ENCODE results near the gene SHISAL1. TPM values are rescaled to one million over a fixed set of nuclear protein-coding genes. Genes with fewer than 3 reads are reported as not detected.

SHISAL1 gene
- polyA plus RNA-seq, 1 donor (not counting 4 experiments of a cell fraction or from before 2014, with no cell fraction given) = 0.24 TPM

GRCh38 chr22:44316393-44317122 is 3.8 kb upstream of the SHISAL1 start:
- peak; percentile 63 for FAIRE-seq
- Histone ChIP-seq H3K4me2 (ENCODE audit: control insufficient read depth, extremely low read depth, insufficient read depth, low read depth, low read length) (peak overlapping the region; percentile 18), H3K9ac (ENCODE audit: control insufficient read depth, extremely low read depth, insufficient read depth, low read length) (no peak overlapping the region), H2AFZ (ENCODE audit: control insufficient read depth, low read length) (no peak overlapping the region), H3K4me1 (ENCODE audit: control insufficient read depth, extremely low read depth, insufficient read depth, low read length) (peaks cover 25% of the 10 kb centered on the region), H3K79me2 (ENCODE audit: control insufficient read depth, insufficient read depth, low read length) (no peaks in the 10 kb centered on the region), H3K27ac (ENCODE audit: control insufficient read depth, insufficient read depth, low read length) (no peak overlapping the region), H4K20me1 (ENCODE audit: control insufficient read depth, extremely low read depth, insufficient read depth, low read length) (no peaks in the 10 kb centered on the region), H3K4me3 (ENCODE audit: control insufficient read depth in 2 of 3, extremely low read depth in 1 of 3, insufficient read depth in 2 of 3, low read depth in 1 of 3, low read length in 3 of 3) (no peak overlapping the region), H3K27me3 (ENCODE audit: control insufficient read depth, extremely low read depth, insufficient read depth, low read length) (peaks cover 6% of the 10 kb centered on the region), H3K9me3 (ENCODE audit: control insufficient read depth, low read depth, low read length) (no peaks in the 10 kb centered on the region), H3K36me3 (ENCODE audit: control insufficient read depth in 2 of 2, extremely low read depth in 1 of 2, insufficient read depth in 2 of 2, low read length in 2 of 2) (no peaks in the 10 kb centered on the region), H3K9me1 (ENCODE audit: control insufficient read depth, extremely low read depth, insufficient read depth, low read length) (no peaks in the 10 kb centered on the region)
- DNase-seq (ENCODE audit: low read depth, low spot score) = no peak
- dilution Hi-C loops (cut with MboI; ENCODE audit: extremely low pct_ligation_motif_present, low sequenced_read_pairs) = no loop called here
- TF ChIP-seq EZH2 (IDR thresholded peaks at IDR 0.05; ENCODE audit: low read length) (no peak), CTCF (optimal IDR thresholded peaks at IDR 0.05 in 1 of 3, IDR thresholded peaks at IDR 0.05 in 1 of 3, conservative IDR thresholded peaks at IDR 0.05 in 1 of 3; ENCODE audit: extremely low read depth in 1 of 3, insufficient read depth in 2 of 3, low read length in 3 of 3) (peak; percentile 37 to 45 (median 41))

GRCh38 chr22:44314425-44315067 is 1.8 kb upstream of the SHISAL1 start:
- no peak overlapping the region for H3K9ac ChIP-seq (ENCODE audit: control insufficient read depth, extremely low read depth, insufficient read depth, low read length)
- peaks cover 6% of the 10 kb centered on the region for H3K27me3 ChIP-seq (ENCODE audit: control insufficient read depth, extremely low read depth, insufficient read depth, low read length)
- dilution Hi-C loops (cut with MboI; ENCODE audit: extremely low pct_ligation_motif_present, low sequenced_read_pairs) = no loop called here
- no peaks in the 10 kb centered on the region for H3K79me2 ChIP-seq (ENCODE audit: control insufficient read depth, insufficient read depth, low read length)
- no peak overlapping the region for H3K4me2 ChIP-seq (ENCODE audit: control insufficient read depth, extremely low read depth, insufficient read depth, low read depth, low read length)
- no peaks in the 10 kb centered on the region for H4K20me1 ChIP-seq (ENCODE audit: control insufficient read depth, extremely low read depth, insufficient read depth, low read length)
- no peak for TF ChIP-seq CTCF (optimal IDR thresholded peaks at IDR 0.05 in 1 of 3, IDR thresholded peaks at IDR 0.05 in 1 of 3, conservative IDR thresholded peaks at IDR 0.05 in 1 of 3; ENCODE audit: extremely low read depth in 1 of 3, insufficient read depth in 2 of 3, low read length in 3 of 3)
- H3K9me1 ChIP-seq (ENCODE audit: control insufficient read depth, extremely low read depth, insufficient read depth, low read length) = no peaks in the 10 kb centered on the region
- DNase-seq (ENCODE audit: low read depth, low spot score) (no peak), FAIRE-seq (no peak)
- H3K27ac ChIP-seq (ENCODE audit: control insufficient read depth, insufficient read depth, low read length) = no peak overlapping the region
- no peaks in the 10 kb centered on the region for H3K36me3 ChIP-seq (ENCODE audit: control insufficient read depth in 2 of 2, extremely low read depth in 1 of 2, insufficient read depth in 2 of 2, low read length in 2 of 2)
- peaks cover 36% of the 10 kb centered on the region for H3K4me1 ChIP-seq (ENCODE audit: control insufficient read depth, extremely low read depth, insufficient read depth, low read length)
- no peak overlapping the region for H3K4me3 ChIP-seq (ENCODE audit: control insufficient read depth in 2 of 3, extremely low read depth in 1 of 3, insufficient read depth in 2 of 3, low read depth in 1 of 3, low read length in 3 of 3)
- H3K9me3 ChIP-seq (ENCODE audit: control insufficient read depth, low read depth, low read length) = no peaks in the 10 kb centered on the region
- H2AFZ ChIP-seq (ENCODE audit: control insufficient read depth, low read length) = no peak overlapping the region
